OCI-LY3 (cell line): ENCODE results near the gene IBA57.
"Not testable (repeated sequence)": the region's sequence is repeated elsewhere in the genome, so short reads cannot be mapped to it uniquely, and the experiment has no call there.

Experiments used
- H2AFZ ChIP-seq: fragments of 200-600, 300-600 bp; shearing (Covaris generic); 2 replicates; pipeline ENCODE4 v1.6.0; 2014; ENCODE audit warnings: antibody characterized with exemption, low read depth, low read length
- H3K27ac ChIP-seq: fragments of 200-600, 300-600 bp; sonication (generic); 2 replicates; pipeline ENCODE4 v1.5.1; 2014; ENCODE audit warnings: mild to moderate bottlenecking, low read length, moderate library complexity, mixed read lengths
- H3K27me3 ChIP-seq: fragments of 200-600, 300-600 bp; sonication (generic); 2 replicates; pipeline ENCODE4 v1.6.1; 2014; ENCODE audit warnings: low read depth, low read length, mixed read lengths
- H3K36me3 ChIP-seq: fragments of 200-600, 300-600 bp; sonication (generic); replicated peaks from 2 replicates; pipeline ENCODE3; 2014; ENCODE audit warnings: low read depth, low read length, mixed read lengths
- H3K4me1 ChIP-seq: fragments of 300-600, 200-600 bp; sonication (generic); 2 replicates; pipeline ENCODE4 v1.6.1; 2014; ENCODE audit warnings: low read length, mixed read lengths
- H3K4me2 ChIP-seq: fragments of 200-600, 300-600 bp; sonication (generic); 2 replicates; pipeline ENCODE4 v1.6.1; 2014; ENCODE audit warnings: low read length, mixed read lengths
- H3K4me3 ChIP-seq: fragments of 300-600, 200-600 bp; sonication (generic); 2 replicates; pipeline ENCODE4 v1.5.1; 2014; ENCODE audit warnings: antibody characterized with exemption, mild to moderate bottlenecking, low read length, moderate library complexity
- H3K79me2 ChIP-seq: fragments of 300-600, 200-600 bp; shearing (Covaris generic); 2 replicates; pipeline ENCODE4 v1.6.1; 2014; ENCODE audit warnings: mild to moderate bottlenecking, low read length, mixed read lengths
- H3K9ac ChIP-seq: fragments of 300-600, 200-600 bp; shearing (Covaris generic); 2 replicates; pipeline ENCODE4 v1.6.0; 2014; ENCODE audit warnings: mild to moderate bottlenecking, low read length, moderate library complexity
- H3K9me3 ChIP-seq: fragments of 200-600, 300-600 bp; shearing (Covaris generic); 2 replicates; pipeline ENCODE4 v1.6.1; 2014; ENCODE audit warnings: low read length, mixed read lengths; ENCODE audit not compliant: insufficient read depth
- H4K20me1 ChIP-seq: fragments of 200-600, 300-600 bp; sonication (generic); 2 replicates; pipeline ENCODE4 v1.6.1; 2016; ENCODE audit warnings: low read length, mixed read lengths; ENCODE audit not compliant: insufficient read depth
- CTCF ChIP-seq: fragments of 200-600, 300-600 bp; sonication (generic); IDR thresholded peaks from 2 replicates; pipeline ENCODE4 v1.5.1; 2014; ENCODE audit warnings: antibody characterized with exemption, low read length, low read depth
- EZH2phosphoT487 ChIP-seq: fragments of 200-600 bp; shearing (Covaris generic); IDR thresholded peaks from 2 replicates; pipeline ENCODE4 v1.6.1; 2018; ENCODE audit warnings: antibody characterized with exemption, mixed run types, low read depth

Gene IBA57

GRCh38 chr1:228172591-228173527 is 7.3 kb downstream of the IBA57 start:
- TF ChIP-seq EZH2phosphoT487 (no peak), CTCF (no peak)
- Histone ChIP-seq H3K4me3 (no peak overlapping the region), H3K4me2 (no peak overlapping the region), H3K9ac (no peak overlapping the region), H3K9me3 (no peaks in the 10 kb centered on the region), H2AFZ (no peak overlapping the region), H3K27ac (no peak overlapping the region), H3K79me2 (no peaks in the 10 kb centered on the region), H3K36me3 (no peaks in the 10 kb centered on the region), H4K20me1 (peaks cover 5% of the 10 kb centered on the region), H3K27me3 (no peaks in the 10 kb centered on the region), H3K4me1 (no peaks in the 10 kb centered on the region)

GRCh38 chr1:228173528-228174481 is 8.2 kb downstream of the IBA57 start:
- H3K27me3 ChIP-seq, H3K4me1 ChIP-seq, H3K4me2 ChIP-seq, H2AFZ ChIP-seq, H3K9ac ChIP-seq, H3K27ac ChIP-seq, H4K20me1 ChIP-seq, H3K36me3 ChIP-seq, H3K9me3 ChIP-seq, H3K79me2 ChIP-seq, H3K4me3 ChIP-seq: not testable (repeated sequence)

GRCh38 chr1:228174482-228175315 is 9.1 kb downstream of the IBA57 start:
- H3K9me3 ChIP-seq, result no peaks in the 10 kb centered on the region

More at GRCh38 chr1:228174482-228175315, 9.1 kb downstream of the IBA57 start:
- peaks cover 5% of the 10 kb centered on the region for H4K20me1 ChIP-seq
- no peak overlapping the region for H3K4me3 ChIP-seq
- H3K9ac ChIP-seq, result no peak overlapping the region
- no peak overlapping the region for H2AFZ ChIP-seq
- no peaks in the 10 kb centered on the region for H3K36me3 ChIP-seq
- no peak overlapping the region for H3K27ac ChIP-seq
- H3K4me2 ChIP-seq, result no peak overlapping the region
- no peaks in the 10 kb centered on the region for H3K27me3 ChIP-seq
- no peaks in the 10 kb centered on the region for H3K4me1 ChIP-seq
- TF ChIP-seq EZH2phosphoT487 (no peak), CTCF (no peak)
- H3K79me2 ChIP-seq, result no peaks in the 10 kb centered on the region
